Body of pancreas (tissue), 4 donors: ENCODE data around the gene DMRT1.

Source experiments
- CTCF ChIP-seq, 7 experiments: fragments of 450-650 bp in 4 of 7; fragments of 200-600 bp in 3 of 7; sonication (generic) in 3 of 7; IDR thresholded peaks; one replicate each; pipeline ENCODE4 v1.5.1; 2016 to 2019; ENCODE audit warnings: antibody characterized with exemption in 7 of 7
- POLR2A ChIP-seq, 3 donors: fragments of 450-650 bp; IDR thresholded peaks; one replicate each; pipeline ENCODE4 v1.6.1; 2016; ENCODE audit warnings: antibody characterized with exemption in 3 of 3, mild to moderate bottlenecking in 2 of 3

DNA sequence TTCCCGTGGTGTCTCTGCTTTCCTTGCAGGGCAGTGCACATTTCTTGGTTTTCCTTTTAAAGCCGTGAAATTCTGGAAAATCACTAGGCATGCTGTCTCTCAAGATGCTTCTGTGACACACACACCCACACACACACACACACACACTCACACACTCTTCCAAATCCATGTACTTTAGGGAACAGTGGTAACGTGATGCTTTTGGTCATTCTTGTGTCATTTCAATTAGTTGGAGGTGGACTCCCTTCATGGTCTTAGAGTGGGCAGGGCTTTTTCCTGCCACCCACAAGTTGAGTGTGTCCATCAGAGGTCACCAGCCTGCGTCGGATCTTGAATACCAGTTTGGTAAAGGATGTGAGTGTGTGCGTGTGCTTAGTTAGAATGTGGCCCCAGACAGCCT is 64.4 kb downstream of the DMRT1 start:
- TF ChIP-seq CTCF (IDR thresholded peaks at IDR 0.05) (no peak), POLR2A (IDR thresholded peaks at IDR 0.05) (no peak)
